SK-N-SH treated with all-trans-retinoic acid at 6 μM for 48 hours (cell line): ENCODE measurements around the gene MR1.

ENCODE experiments used
- ATAC-seq: fragments of 200-7000 bp; cut with Tn5 transposase; 3 replicates; pipeline ENCODE4 v1.9.1; 2020; ENCODE audit warnings: mild to moderate bottlenecking, moderate library complexity
- ARNTL ChIP-seq: fragments of 450-650 bp; formaldehyde crosslinking; IDR thresholded peaks from 2 replicates; pipeline ENCODE4 v1.5.0; 2020; ENCODE audit warnings: low read depth, mild to moderate bottlenecking, moderate library complexity, borderline replicate concordance
- BACH2 ChIP-seq: fragments of 250-450 bp; sonication (Bioruptor Pico); IDR thresholded peaks from 2 replicates; pipeline ENCODE4 v1.9.0; 2021; ENCODE audit warnings: mild to moderate bottlenecking, borderline replicate concordance
- ESRRG ChIP-seq: fragments of 250-450 bp; sonication (Bioruptor Pico); IDR thresholded peaks from 2 replicates; pipeline ENCODE4 v1.6.1; 2021; ENCODE audit warnings: mild to moderate bottlenecking
- GLIS3 ChIP-seq: fragments of 250-450 bp; sonication (Bioruptor Pico); IDR thresholded peaks from 2 replicates; pipeline ENCODE4 v1.5.0; 2020; ENCODE audit warnings: mild to moderate bottlenecking, moderate library complexity
- ISL1 ChIP-seq: fragments of 250-450 bp; sonication (Bioruptor Pico); IDR thresholded peaks from 2 replicates; pipeline ENCODE4 v2.1.2; 2022; ENCODE audit warnings: mild to moderate bottlenecking, moderate library complexity
- OSR1 ChIP-seq: fragments of 250-450 bp; sonication (Bioruptor Pico); IDR thresholded peaks from 2 replicates; pipeline ENCODE4 v1.8.0; 2022; ENCODE audit warnings: moderate library complexity, mild to moderate bottlenecking, inconsistent platforms
- RARB ChIP-seq: fragments of 250-450 bp; sonication (Bioruptor Pico); IDR thresholded peaks from 2 replicates; pipeline ENCODE4 v1.8.0; 2021; ENCODE audit warnings: mild to moderate bottlenecking, moderate library complexity
- TCF4 ChIP-seq: fragments of 250-450 bp; sonication (Bioruptor Pico); IDR thresholded peaks from 2 replicates; pipeline ENCODE4 v1.8.0; 2021; ENCODE audit warnings: mild to moderate bottlenecking, moderate library complexity, borderline replicate concordance
- TOX ChIP-seq: fragments of 250-450 bp; sonication (Bioruptor Pico); IDR thresholded peaks from 2 replicates; pipeline ENCODE4 v1.8.0; 2021; ENCODE audit warnings: mild to moderate bottlenecking, moderate library complexity, borderline replicate concordance
- ZC3H10 ChIP-seq: fragments of 250-450 bp; sonication (Bioruptor Pico); IDR thresholded peaks from 2 replicates; pipeline ENCODE4 v1.5.1; 2021; ENCODE audit warnings: mild to moderate bottlenecking, moderate library complexity
- ZFP3 ChIP-seq: fragments of 250-450 bp; sonication (Bioruptor Pico); IDR thresholded peaks from 2 replicates; pipeline ENCODE4 v1.5.0; 2020; ENCODE audit warnings: mild to moderate bottlenecking, moderate library complexity
- ZFP30 ChIP-seq: fragments of 450-650 bp; formaldehyde crosslinking; IDR thresholded peaks from 2 replicates; pipeline ENCODE4 v1.5.0; 2022; ENCODE audit warnings: mild to moderate bottlenecking, moderate library complexity
- ZNF70 ChIP-seq: fragments of 450-650 bp; formaldehyde crosslinking; IDR thresholded peaks from 2 replicates; pipeline ENCODE4 v1.5.0; 2020; ENCODE audit warnings: mild to moderate bottlenecking, moderate library complexity
- TF ChIP-seq, protein P1 (sequence below): fragments of 250-450 bp; sonication (Bioruptor Pico); IDR thresholded peaks from 2 replicates; pipeline ENCODE4 v1.8.0; 2020; ENCODE audit warnings: mild to moderate bottlenecking, moderate library complexity, borderline replicate concordance
- TF ChIP-seq, protein P2 (sequence below): fragments of 250-450 bp; sonication (Bioruptor Pico); IDR thresholded peaks from 2 replicates; pipeline ENCODE4 v1.5.1; 2021; ENCODE audit warnings: mild to moderate bottlenecking, moderate library complexity
- TF ChIP-seq, protein P3 (sequence below): fragments of 250-450 bp; sonication (Bioruptor Pico); IDR thresholded peaks from 2 replicates; pipeline ENCODE4 v1.8.0; 2021; ENCODE audit warnings: low read depth, mild to moderate bottlenecking, moderate library complexity, borderline replicate concordance
- TF ChIP-seq, protein P4 (sequence below): fragments of 250-450 bp; sonication (Bioruptor Pico); IDR thresholded peaks from 2 replicates; pipeline ENCODE4 v1.5.1; 2020; ENCODE audit warnings: low read depth, mild to moderate bottlenecking, moderate library complexity

MR1 gene

DNA sequence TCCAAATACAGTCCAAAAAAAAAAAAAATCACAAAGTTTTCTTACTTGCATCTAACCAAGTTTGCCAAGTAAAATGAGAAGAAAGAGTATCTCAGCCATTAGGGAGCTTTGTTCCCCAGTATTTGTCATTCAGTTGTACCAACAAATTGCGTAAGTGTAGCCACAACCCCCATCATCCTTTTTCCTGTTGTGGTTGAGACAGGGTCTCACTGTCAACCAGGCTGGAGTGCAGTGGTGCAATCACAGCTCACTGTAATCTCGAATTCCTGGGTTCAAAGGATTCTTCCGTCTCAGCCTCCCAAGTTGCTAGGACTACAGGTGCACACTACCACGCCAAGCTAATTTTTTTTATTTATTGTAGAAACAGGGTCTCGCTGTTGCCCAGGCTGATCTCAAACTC lies 20.6 kb upstream of the MR1 start (continued):
- TF ChIP-seq, protein P1, sequence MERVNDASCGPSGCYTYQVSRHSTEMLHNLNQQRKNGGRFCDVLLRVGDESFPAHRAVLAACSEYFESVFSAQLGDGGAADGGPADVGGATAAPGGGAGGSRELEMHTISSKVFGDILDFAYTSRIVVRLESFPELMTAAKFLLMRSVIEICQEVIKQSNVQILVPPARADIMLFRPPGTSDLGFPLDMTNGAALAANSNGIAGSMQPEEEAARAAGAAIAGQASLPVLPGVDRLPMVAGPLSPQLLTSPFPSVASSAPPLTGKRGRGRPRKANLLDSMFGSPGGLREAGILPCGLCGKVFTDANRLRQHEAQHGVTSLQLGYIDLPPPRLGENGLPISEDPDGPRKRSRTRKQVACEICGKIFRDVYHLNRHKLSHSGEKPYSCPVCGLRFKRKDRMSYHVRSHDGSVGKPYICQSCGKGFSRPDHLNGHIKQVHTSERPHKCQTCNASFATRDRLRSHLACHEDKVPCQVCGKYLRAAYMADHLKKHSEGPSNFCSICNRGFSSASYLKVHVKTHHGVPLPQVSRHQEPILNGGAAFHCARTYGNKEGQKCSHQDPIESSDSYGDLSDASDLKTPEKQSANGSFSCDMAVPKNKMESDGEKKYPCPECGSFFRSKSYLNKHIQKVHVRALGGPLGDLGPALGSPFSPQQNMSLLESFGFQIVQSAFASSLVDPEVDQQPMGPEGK: no peak
- TF ChIP-seq OSR1: no peak

DNA sequence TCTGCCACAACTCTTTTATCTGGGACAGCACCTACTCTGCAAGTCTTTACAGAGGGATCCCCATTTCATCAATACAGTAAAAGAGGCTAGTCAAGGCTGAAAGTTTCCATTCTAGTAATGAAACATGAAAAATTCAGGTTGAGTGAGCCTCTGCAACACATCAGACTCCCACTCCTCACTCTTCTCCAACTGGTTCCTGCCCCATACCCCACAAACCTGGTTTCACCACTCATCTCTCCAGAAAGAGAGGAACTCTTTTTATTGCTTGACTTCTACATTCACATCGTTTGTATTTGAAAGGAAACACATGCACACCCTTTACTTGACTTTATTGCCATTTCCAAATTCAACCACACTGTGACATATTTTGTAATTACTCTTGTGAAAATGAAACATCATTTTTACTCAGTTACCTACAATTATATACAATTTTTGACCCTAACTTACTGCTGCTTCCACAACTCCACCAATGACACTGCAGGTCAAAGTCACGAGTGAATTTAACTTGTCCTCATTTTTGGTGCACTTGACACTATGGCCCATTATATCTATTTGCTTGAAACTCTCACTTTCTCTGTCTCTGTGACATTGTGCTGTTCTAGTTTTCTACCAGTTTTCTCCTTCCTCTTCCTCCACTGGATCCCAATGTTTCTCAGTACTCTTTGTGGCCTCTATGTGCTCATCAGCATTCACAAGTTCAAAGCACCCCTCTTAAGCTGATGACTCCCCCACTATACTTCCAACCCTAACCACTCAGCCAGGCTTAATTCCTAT lies 19.1 kb upstream of the MR1 start:
- no peak for ATAC-seq

DNA sequence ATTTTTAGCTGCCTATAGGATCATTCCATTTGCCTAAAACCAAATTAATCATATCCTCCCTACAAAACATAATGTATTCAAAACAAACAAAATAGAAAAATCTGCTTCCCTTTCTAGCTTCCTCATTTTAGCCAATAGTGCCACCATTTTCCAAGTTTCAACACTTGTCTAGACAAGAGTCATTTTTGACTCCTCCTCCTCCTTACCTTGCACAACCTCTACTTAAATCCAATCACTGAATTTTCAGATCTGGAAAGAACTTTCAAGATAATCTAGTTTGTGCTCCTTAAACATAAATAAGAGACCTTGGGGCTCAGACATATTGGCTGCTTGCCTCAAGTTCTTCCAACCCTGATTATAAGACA lies 18.6 kb upstream of the MR1 start:
- ATAC-seq: no peak
- no peak for TF ChIP-seq TCF4 (CRISPR knock-in tag)
- TF ChIP-seq OSR1: no peak
- no peak for TF ChIP-seq TOX (CRISPR knock-in tag)
- TF ChIP-seq GLIS3 (CRISPR knock-in tag): no peak
- TF ChIP-seq ZC3H10 (CRISPR knock-in tag): no peak
- no peak for TF ChIP-seq RARB (CRISPR knock-in tag)
- TF ChIP-seq, protein P2, sequence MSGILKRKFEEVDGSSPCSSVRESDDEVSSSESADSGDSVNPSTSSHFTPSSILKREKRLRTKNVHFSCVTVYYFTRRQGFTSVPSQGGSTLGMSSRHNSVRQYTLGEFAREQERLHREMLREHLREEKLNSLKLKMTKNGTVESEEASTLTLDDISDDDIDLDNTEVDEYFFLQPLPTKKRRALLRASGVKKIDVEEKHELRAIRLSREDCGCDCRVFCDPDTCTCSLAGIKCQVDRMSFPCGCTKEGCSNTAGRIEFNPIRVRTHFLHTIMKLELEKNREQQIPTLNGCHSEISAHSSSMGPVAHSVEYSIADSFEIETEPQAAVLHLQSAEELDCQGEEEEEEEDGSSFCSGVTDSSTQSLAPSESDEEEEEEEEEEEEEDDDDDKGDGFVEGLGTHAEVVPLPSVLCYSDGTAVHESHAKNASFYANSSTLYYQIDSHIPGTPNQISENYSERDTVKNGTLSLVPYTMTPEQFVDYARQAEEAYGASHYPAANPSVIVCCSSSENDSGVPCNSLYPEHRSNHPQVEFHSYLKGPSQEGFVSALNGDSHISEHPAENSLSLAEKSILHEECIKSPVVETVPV (CRISPR knock-in tag): no peak
- TF ChIP-seq BACH2: no peak
- no peak for TF ChIP-seq ZNF70
- no peak for TF ChIP-seq ESRRG (CRISPR knock-in tag)
- TF ChIP-seq ARNTL: no peak
- TF ChIP-seq ISL1 (CRISPR knock-in tag): no peak
- no peak for TF ChIP-seq ZFP3
- TF ChIP-seq, protein P3, sequence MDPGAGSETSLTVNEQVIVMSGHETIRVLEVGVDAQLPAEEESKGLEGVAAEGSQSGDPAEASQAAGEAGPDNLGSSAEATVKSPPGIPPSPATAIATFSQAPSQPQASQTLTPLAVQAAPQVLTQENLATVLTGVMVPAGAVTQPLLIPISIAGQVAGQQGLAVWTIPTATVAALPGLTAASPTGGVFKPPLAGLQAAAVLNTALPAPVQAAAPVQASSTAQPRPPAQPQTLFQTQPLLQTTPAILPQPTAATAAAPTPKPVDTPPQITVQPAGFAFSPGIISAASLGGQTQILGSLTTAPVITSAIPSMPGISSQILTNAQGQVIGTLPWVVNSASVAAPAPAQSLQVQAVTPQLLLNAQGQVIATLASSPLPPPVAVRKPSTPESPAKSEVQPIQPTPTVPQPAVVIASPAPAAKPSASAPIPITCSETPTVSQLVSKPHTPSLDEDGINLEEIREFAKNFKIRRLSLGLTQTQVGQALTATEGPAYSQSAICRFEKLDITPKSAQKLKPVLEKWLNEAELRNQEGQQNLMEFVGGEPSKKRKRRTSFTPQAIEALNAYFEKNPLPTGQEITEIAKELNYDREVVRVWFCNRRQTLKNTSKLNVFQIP: no peak
- TF ChIP-seq, all 23 proteins: peak for 0

More for the DNA sequence above, 19.1 kb upstream of the MR1 start:
- TF ChIP-seq, protein P4, sequence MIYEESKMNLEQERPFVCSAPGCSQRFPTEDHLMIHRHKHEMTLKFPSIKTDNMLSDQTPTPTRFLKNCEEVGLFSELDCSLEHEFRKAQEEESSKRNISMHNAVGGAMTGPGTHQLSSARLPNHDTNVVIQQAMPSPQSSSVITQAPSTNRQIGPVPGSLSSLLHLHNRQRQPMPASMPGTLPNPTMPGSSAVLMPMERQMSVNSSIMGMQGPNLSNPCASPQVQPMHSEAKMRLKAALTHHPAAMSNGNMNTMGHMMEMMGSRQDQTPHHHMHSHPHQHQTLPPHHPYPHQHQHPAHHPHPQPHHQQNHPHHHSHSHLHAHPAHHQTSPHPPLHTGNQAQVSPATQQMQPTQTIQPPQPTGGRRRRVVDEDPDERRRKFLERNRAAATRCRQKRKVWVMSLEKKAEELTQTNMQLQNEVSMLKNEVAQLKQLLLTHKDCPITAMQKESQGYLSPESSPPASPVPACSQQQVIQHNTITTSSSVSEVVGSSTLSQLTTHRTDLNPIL (CRISPR knock-in tag): no peak
- TF ChIP-seq, protein P3: no peak
- TF ChIP-seq ZFP30 (CRISPR knock-in tag): no peak
- no peak for TF ChIP-seq ESRRG (CRISPR knock-in tag)

DNA sequence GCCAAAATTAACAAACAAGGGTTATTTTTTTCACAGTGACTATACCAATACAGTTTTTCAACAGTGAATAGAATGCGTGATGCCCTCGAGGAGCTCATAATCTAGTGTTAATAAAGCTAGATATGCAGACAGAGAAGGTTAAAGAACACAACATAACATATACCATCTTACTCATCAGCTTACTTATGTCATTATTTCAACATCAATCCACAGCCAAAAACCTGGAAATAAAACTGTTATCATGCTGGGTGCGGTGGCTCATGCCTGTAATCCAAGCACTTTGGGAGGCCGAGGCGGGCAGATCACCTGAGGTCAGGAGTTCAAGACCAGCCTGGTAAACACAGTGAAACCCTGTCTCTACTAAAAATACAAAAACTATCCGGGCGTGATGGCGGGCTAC lies 17.2 kb upstream of the MR1 start:
- TF ChIP-seq, protein P3: no peak
- TF ChIP-seq ISL1 (CRISPR knock-in tag): no peak
- no peak for TF ChIP-seq ZFP30 (CRISPR knock-in tag)
- no peak for ATAC-seq
